ENCODE results near the gene ADGRF1. TPM values are rescaled to one million over a fixed set of nuclear protein-coding genes. Genes with fewer than 3 reads are reported as not detected.

ADGRF1 gene
- total RNA-seq, 4 donors from 2014 or later, result 7.4 to 57.0 (median 43.6) TPM

- no peak for TF ChIP-seq POLR2A (IDR thresholded peaks at IDR 0.05)
- no peak for TF ChIP-seq CTCF (IDR thresholded peaks at IDR 0.05)
- Histone ChIP-seq H3K4me3 (peak overlapping the region in 1 of 4 donors; percentile 3), H3K36me3 (no peaks in the 10 kb centered on the region), H3K27ac (peak overlapping the region; percentile 20 to 79 (median 56)), H3K9me3 (no peaks in the 10 kb centered on the region), H3K4me1 (peaks cover 0 to 46% (median 24%) of the 10 kb centered on the region in 3 donors), H3K27me3 (peaks cover 0 to 7% (median 0%) of the 10 kb centered on the region in 4 donors)
- no peak for DNase-seq
- 0 to 8% methylated on average over 3 of the region's 3 CpGs for WGBS, 2 donors
- intact Hi-C loops (cut with DNase I), result no loop called here
Measured at GRCh38 chr6:47083586-47084047, 41.5 kb upstream of the ADGRF1 start.

GRCh38 chr6:47080083-47080596 is 38.0 kb upstream of the ADGRF1 start:
- DNase-seq, result no peak
- Histone ChIP-seq H3K4me1 (peaks cover 0 to 50% (median 16%) of the 10 kb centered on the region in 3 donors), H3K36me3 (no peaks in the 10 kb centered on the region), H3K9me3 (no peaks in the 10 kb centered on the region), H3K27me3 (peaks cover 0 to 4% (median 0%) of the 10 kb centered on the region in 4 donors), H3K4me3 (no peak overlapping the region), H3K27ac (no peak overlapping the region)
- intact Hi-C loops (cut with DNase I), result no loop called here
- TF ChIP-seq CTCF (IDR thresholded peaks at IDR 0.05), result no peak
- no peak for TF ChIP-seq POLR2A (IDR thresholded peaks at IDR 0.05)
- WGBS, 2 donors, result 90 to 98% methylated on average over 5 of the region's 5 CpGs

GRCh38 chr6:47079638-47080037 is 37.5 kb upstream of the ADGRF1 start:
- no peaks in the 10 kb centered on the region for H3K36me3 ChIP-seq
- no peaks in the 10 kb centered on the region for H3K9me3 ChIP-seq
- peak in 1 of 6 experiments; percentile 25 for TF ChIP-seq CTCF (IDR thresholded peaks at IDR 0.05)
- TF ChIP-seq POLR2A (IDR thresholded peaks at IDR 0.05), result no peak
- H3K27me3 ChIP-seq, result no peaks in the 10 kb centered on the region
- H3K4me1 ChIP-seq, result peaks cover 0 to 45% (median 15%) of the 10 kb centered on the region in 3 donors
- 87 to 91% methylated on average over 7 of the region's 7 CpGs for WGBS, 2 donors
- no peak overlapping the region for H3K27ac ChIP-seq
- no peak overlapping the region for H3K4me3 ChIP-seq
- no peak for DNase-seq
- intact Hi-C loops (cut with DNase I), result no loop called here

- intact Hi-C loops (cut with DNase I), result no loop called here
- no peak for DNase-seq
- H3K27ac ChIP-seq, result no peak overlapping the region
- H3K36me3 ChIP-seq, result no peaks in the 10 kb centered on the region
- H3K4me3 ChIP-seq, result no peak overlapping the region
- 65 to 83% methylated on average over 3 to 6 of the region's 6 CpGs for WGBS, 2 donors
- peaks cover 0 to 39% (median 9%) of the 10 kb centered on the region in 3 donors for H3K4me1 ChIP-seq
- no peaks in the 10 kb centered on the region for H3K27me3 ChIP-seq
- TF ChIP-seq CTCF (IDR thresholded peaks at IDR 0.05) (no peak), POLR2A (IDR thresholded peaks at IDR 0.05) (no peak)
- H3K9me3 ChIP-seq, result no peaks in the 10 kb centered on the region
Measured at GRCh38 chr6:47078991-47079390, 36.9 kb upstream of the ADGRF1 start.

- H3K27me3 ChIP-seq, result no peaks in the 10 kb centered on the region
- WGBS, 2 donors, result 53 to 60% methylated on average over 9 of the region's 9 CpGs
- peaks cover 0 to 23% (median 4%) of the 10 kb centered on the region in 3 donors for H3K4me1 ChIP-seq
- H3K27ac ChIP-seq, result peak overlapping the region in 1 of 4 donors; percentile 50
- intact Hi-C loops (cut with DNase I), result no loop called here
- no peaks in the 10 kb centered on the region for H3K36me3 ChIP-seq
- DNase-seq, result no peak
- TF ChIP-seq CTCF (IDR thresholded peaks at IDR 0.05) (no peak), POLR2A (IDR thresholded peaks at IDR 0.05) (no peak)
- no peaks in the 10 kb centered on the region for H3K9me3 ChIP-seq
- no peak overlapping the region for H3K4me3 ChIP-seq
Measured at GRCh38 chr6:47076422-47077344, 34.6 kb upstream of the ADGRF1 start.
